ENCODE results near the gene ZNF428.
A peak's percentile ranks its signal among the peaks of the same experiment; 100 is the strongest.

Gene ZNF428

GRCh38 chr19:43562226-43562697, 57.2 kb downstream of the ZNF428 start:
- DNase-seq (ENCODE audit: low spot score) = no peak

- no peak for DNase-seq (ENCODE audit: low spot score)
Measured at GRCh38 chr19:43561139-43561970, 58.1 kb downstream of the ZNF428 start.

- peak; percentile 6 for DNase-seq (ENCODE audit: low spot score)
Measured at GRCh38 chr19:43560687-43561086, 58.7 kb downstream of the ZNF428 start.

Measured in CD4-positive, alpha-beta T cell treated with Interleukin-15 for 4 hours (primary cell).